K562 (cell line): Measurements from ENCODE around the gene APOL2. TPM values are rescaled to one million over a fixed set of nuclear protein-coding genes. Genes with fewer than 3 reads are reported as not detected.

Experiments used
- ARHGAP35 ChIP-seq: fragments of 450-650 bp; IDR thresholded peaks from 2 replicates; pipeline ENCODE4 v1.6.1; 2018; ENCODE audit not compliant: partially characterized antibody
- EP300 ChIP-seq: IDR thresholded peaks from 2 replicates; pipeline ENCODE4 v1.6.1; 2012; ENCODE audit warnings: low read length, improper control_type of control experiment
- FOXM1 ChIP-seq, 2 experiments: fragments of 450-650 bp in 1 of 2; sonication (generic) in 1 of 2; formaldehyde crosslinking in 1 of 2; IDR thresholded peaks; 2 replicates each; pipeline versions ENCODE4 v1.6.1 to v1.9.0; 2017 to 2022; ENCODE audit warnings: low read depth in 2 of 2, mild to moderate bottlenecking in 2 of 2, missing genetic modification reagents in 1 of 2, moderate library complexity in 1 of 2
- JUN ChIP-seq, 2 experiments: sonication (generic) in 1 of 2; formaldehyde crosslinking in 1 of 2; IDR thresholded peaks; 2 replicates each; pipeline versions ENCODE4 v1.6.1 to v1.8.0; 2012 to 2022; ENCODE audit warnings: borderline replicate concordance in 2 of 2, mild to moderate bottlenecking in 2 of 2, improper control_type of control experiment in 1 of 2, low read depth in 1 of 2, low read length in 1 of 2, missing genetic modification reagents in 1 of 2
- MCM5 ChIP-seq: fragments of 450-650 bp; IDR thresholded peaks from 2 replicates; pipeline ENCODE4 v1.6.1; 2016; ENCODE audit warnings: low read depth
- NCOA2 ChIP-seq, 2 experiments: fragments of 450-650 bp; IDR thresholded peaks; 2 replicates each; pipeline ENCODE4 v1.6.1; 2018; ENCODE audit warnings: mild to moderate bottlenecking in 2 of 2, moderate library complexity in 1 of 2; ENCODE audit not compliant: partially characterized antibody in 2 of 2
- NFIC ChIP-seq: fragments of 450-650 bp; IDR thresholded peaks from 2 replicates; pipeline ENCODE4 v1.6.1; 2017; ENCODE audit warnings: mild to moderate bottlenecking, inconsistent platforms
- NFIX ChIP-seq: fragments of 250-450 bp; sonication (Bioruptor Pico); IDR thresholded peaks from 2 replicates; pipeline ENCODE4 v1.4.0; 2020; ENCODE audit warnings: low read depth, mild to moderate bottlenecking, moderate library complexity
- PYGO2 ChIP-seq: fragments of 450-650 bp; IDR thresholded peaks from 2 replicates; pipeline ENCODE4 v1.6.1; 2016; ENCODE audit warnings: mild to moderate bottlenecking, missing genetic modification characterization, moderate library complexity, missing compliant biosample characterization
- RAD21 ChIP-seq, 2 experiments: fragments of 250-450 bp in 1 of 2; fragments of 450-650 bp in 1 of 2; sonication (Bioruptor Pico) in 1 of 2; formaldehyde crosslinking in 1 of 2; IDR thresholded peaks in 1 of 2; conservative IDR thresholded peaks in 1 of 2; 2 replicates each; pipeline versions ENCODE4 v1.4.0 to v1.8.0; 2020 to 2022; ENCODE audit warnings: mild to moderate bottlenecking in 2 of 2, moderate library complexity in 1 of 2
- SMC3 ChIP-seq: conservative IDR thresholded peaks from 2 replicates; pipeline ENCODE4 v1.6.1; 2011; ENCODE audit warnings: low read depth, low read length, improper control_type of control experiment; ENCODE audit not compliant: insufficient read depth
- SRSF7 ChIP-seq: fragments of 200-400 bp; formaldehyde crosslinking; optimal IDR thresholded peaks from 2 replicates; pipeline ENCODE3; 2017; ENCODE audit warnings: mild to moderate bottlenecking, low read depth, low read length
- ZFP36 ChIP-seq: fragments of 150-350 bp; IDR thresholded peaks from 2 replicates; pipeline ENCODE4 v1.6.1; 2018; ENCODE audit warnings: low read length, low read depth; ENCODE audit not compliant: partially characterized antibody
- polyA plus RNA-seq, 8 experiments: library from polyadenylated mRNA; depleted of rRNA in 4 of 8; stranded (reverse) in 5 of 8; unstranded in 3 of 8; fragments of >200 nt; fragmentation: Nextera tagmentation in 2 of 8; fragmentation: Illumina TruSeq in 1 of 8; extraction: Ambion mirVana in 2 of 8; extraction: Trizol in 1 of 8; gene quantifications; 2 replicates each; pipeline versions ENCODE4 v1.2.1 to v1.2.3, GENCODE V29; 2011 to 2014; ENCODE audit warnings: inconsistent platforms in 1 of 8, missing spikeins in 1 of 8
- total RNA-seq, 7 experiments: library from RNA; depleted of rRNA in 6 of 7; stranded (reverse); fragments of >200 nt in 6 of 7; fragmentation: Illumina TruSeq in 2 of 7; extraction: Trizol in 2 of 7; gene quantifications; 2 replicates each; pipeline versions ENCODE4 v1.2.1 to v1.2.3, GENCODE V29; 2011 to 2021; ENCODE audit warnings: low replicate concordance in 1 of 7
- TF ChIP-seq, protein P1 (sequence below), 2 experiments: fragments of 450-650 bp; formaldehyde crosslinking in 1 of 2; IDR thresholded peaks; 2 replicates each; pipeline versions ENCODE4 v1.4.0 to v1.6.1; 2014 to 2020; ENCODE audit warnings: mild to moderate bottlenecking in 2 of 2, borderline replicate concordance in 1 of 2, low read depth in 1 of 2
- TF ChIP-seq, protein P2 (sequence below): fragments of 450-650 bp; conservative IDR thresholded peaks from 2 replicates; pipeline ENCODE4 v1.6.1; 2016; ENCODE audit warnings: missing genetic modification characterization, low read depth, mild to moderate bottlenecking, control low read depth, missing compliant biosample characterization
- TF ChIP-seq, protein P3 (sequence below): fragments of 450-650 bp; formaldehyde crosslinking; IDR thresholded peaks from 2 replicates; pipeline ENCODE4 v1.4.0; 2020; ENCODE audit warnings: mild to moderate bottlenecking, moderate library complexity

Gene APOL2
- total and polyA plus RNA-seq, 9 of the 15 experiments (the other 6 are each of a cell fraction or from before 2014, with no cell fraction given): 2.7 to 10.6 (median 8.9) TPM

DNA sequence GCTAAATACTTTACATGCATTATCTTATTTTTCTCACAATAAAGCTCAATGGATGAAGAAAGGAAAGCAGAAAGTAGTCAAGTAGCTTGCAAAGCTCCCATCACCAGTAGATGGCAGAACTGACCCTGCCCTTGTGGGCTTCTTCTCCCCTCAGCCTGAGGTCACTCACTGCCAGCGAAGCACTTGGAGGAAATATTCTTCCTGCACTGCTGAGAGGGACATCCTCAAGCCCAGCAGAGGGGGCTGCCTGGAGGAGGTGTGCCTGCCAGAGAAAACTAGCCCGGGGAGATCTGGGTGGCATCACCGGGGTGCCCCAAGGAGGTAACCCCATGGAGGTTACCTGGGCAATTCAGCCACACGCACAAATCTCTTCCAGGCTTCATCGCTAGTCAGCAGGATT, 44.4 kb downstream of the APOL2 start (continued):
- TF ChIP-seq, protein P1, sequence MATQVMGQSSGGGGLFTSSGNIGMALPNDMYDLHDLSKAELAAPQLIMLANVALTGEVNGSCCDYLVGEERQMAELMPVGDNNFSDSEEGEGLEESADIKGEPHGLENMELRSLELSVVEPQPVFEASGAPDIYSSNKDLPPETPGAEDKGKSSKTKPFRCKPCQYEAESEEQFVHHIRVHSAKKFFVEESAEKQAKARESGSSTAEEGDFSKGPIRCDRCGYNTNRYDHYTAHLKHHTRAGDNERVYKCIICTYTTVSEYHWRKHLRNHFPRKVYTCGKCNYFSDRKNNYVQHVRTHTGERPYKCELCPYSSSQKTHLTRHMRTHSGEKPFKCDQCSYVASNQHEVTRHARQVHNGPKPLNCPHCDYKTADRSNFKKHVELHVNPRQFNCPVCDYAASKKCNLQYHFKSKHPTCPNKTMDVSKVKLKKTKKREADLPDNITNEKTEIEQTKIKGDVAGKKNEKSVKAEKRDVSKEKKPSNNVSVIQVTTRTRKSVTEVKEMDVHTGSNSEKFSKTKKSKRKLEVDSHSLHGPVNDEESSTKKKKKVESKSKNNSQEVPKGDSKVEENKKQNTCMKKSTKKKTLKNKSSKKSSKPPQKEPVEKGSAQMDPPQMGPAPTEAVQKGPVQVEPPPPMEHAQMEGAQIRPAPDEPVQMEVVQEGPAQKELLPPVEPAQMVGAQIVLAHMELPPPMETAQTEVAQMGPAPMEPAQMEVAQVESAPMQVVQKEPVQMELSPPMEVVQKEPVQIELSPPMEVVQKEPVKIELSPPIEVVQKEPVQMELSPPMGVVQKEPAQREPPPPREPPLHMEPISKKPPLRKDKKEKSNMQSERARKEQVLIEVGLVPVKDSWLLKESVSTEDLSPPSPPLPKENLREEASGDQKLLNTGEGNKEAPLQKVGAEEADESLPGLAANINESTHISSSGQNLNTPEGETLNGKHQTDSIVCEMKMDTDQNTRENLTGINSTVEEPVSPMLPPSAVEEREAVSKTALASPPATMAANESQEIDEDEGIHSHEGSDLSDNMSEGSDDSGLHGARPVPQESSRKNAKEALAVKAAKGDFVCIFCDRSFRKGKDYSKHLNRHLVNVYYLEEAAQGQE (IDR thresholded peaks at IDR 0.05; ENCODE audit: borderline replicate concordance): peak; percentile 59
- TF ChIP-seq, protein P1 (CRISPR knock-in tag; IDR thresholded peaks at IDR 0.05; ENCODE audit: low read depth): no peak
- TF ChIP-seq NCOA2 (IDR thresholded peaks at IDR 0.05; ENCODE audit: partially characterized antibody in 2 of 2) (no peak), JUN (IDR thresholded peaks at IDR 0.05; ENCODE audit: borderline replicate concordance, low read depth, low read length) (no peak), JUN (CRISPR knock-in tag; IDR thresholded peaks at IDR 0.05; ENCODE audit: borderline replicate concordance) (no peak), NFIC (no peak), ZFP36 (peak; percentile 94), EP300 (no peak), MCM5 (no peak), SMC3 (0 out of 2 replicates have a peak, but pooled peaks have one; percentile 28), FOXM1 (IDR thresholded peaks at IDR 0.05; ENCODE audit: low read depth) (no peak), FOXM1 (CRISPR knock-in tag; IDR thresholded peaks at IDR 0.05; ENCODE audit: low read depth) (no peak), RAD21 (CRISPR knock-in tag; conservative IDR thresholded peaks at IDR 0.05 in 1 of 2, IDR thresholded peaks at IDR 0.05 in 1 of 2) (peak; percentile 39 to 73; a peak in 3 of 4 replicates), PYGO2 (tag) (no peak), NFIX (no peak), ARHGAP35 (no peak), SRSF7 (no peak)
- TF ChIP-seq, protein P2, sequence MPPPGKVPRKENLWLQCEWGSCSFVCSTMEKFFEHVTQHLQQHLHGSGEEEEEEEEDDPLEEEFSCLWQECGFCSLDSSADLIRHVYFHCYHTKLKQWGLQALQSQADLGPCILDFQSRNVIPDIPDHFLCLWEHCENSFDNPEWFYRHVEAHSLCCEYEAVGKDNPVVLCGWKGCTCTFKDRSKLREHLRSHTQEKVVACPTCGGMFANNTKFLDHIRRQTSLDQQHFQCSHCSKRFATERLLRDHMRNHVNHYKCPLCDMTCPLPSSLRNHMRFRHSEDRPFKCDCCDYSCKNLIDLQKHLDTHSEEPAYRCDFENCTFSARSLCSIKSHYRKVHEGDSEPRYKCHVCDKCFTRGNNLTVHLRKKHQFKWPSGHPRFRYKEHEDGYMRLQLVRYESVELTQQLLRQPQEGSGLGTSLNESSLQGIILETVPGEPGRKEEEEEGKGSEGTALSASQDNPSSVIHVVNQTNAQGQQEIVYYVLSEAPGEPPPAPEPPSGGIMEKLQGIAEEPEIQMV: no peak
- TF ChIP-seq, protein P3, sequence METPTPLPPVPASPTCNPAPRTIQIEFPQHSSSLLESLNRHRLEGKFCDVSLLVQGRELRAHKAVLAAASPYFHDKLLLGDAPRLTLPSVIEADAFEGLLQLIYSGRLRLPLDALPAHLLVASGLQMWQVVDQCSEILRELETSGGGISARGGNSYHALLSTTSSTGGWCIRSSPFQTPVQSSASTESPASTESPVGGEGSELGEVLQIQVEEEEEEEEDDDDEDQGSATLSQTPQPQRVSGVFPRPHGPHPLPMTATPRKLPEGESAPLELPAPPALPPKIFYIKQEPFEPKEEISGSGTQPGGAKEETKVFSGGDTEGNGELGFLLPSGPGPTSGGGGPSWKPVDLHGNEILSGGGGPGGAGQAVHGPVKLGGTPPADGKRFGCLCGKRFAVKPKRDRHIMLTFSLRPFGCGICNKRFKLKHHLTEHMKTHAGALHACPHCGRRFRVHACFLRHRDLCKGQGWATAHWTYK (CRISPR knock-in tag): no peak
